Measurements from ENCODE around the gene HSD11B2. TPM values are rescaled to one million over a fixed set of nuclear protein-coding genes. Genes with fewer than 3 reads are reported as not detected.

Gene HSD11B2
- total and polyA plus RNA-seq, 2 of the 8 experiments (the other 6 are each of a cell fraction or from before 2014, with no cell fraction given): 28.7 to 32.9 TPM

GRCh38 chr16:67464565-67464964, 33.6 kb downstream of the HSD11B2 start (continued):
- no peak for TF ChIP-seq PHF8 (conservative IDR thresholded peaks at IDR 0.05; ENCODE audit: low read depth, low read length)
- TF ChIP-seq GTF2F1 (IDR thresholded peaks at IDR 0.05; ENCODE audit: borderline replicate concordance, low read depth, low read length): no peak
- TF ChIP-seq TEAD4 (IDR thresholded peaks at IDR 0.05; ENCODE audit: low read depth, low read length): no peak
- TF ChIP-seq CTBP2 (IDR thresholded peaks at IDR 0.05; ENCODE audit: borderline replicate concordance, insufficient read depth, insufficient read length, low read length): no peak
